GM21528 (cell line): ENCODE data around the gene PLPPR1.

Experiments
- ATAC-seq: cut with Tn5 transposase; IDR thresholded peaks from one replicate; pipeline ENCODE4 v1.9.1; 2021; ENCODE audit warnings: mild to moderate bottlenecking, moderate library complexity; ENCODE audit not compliant: unreplicated experiment, low FRiP score

PLPPR1 gene

DNA sequence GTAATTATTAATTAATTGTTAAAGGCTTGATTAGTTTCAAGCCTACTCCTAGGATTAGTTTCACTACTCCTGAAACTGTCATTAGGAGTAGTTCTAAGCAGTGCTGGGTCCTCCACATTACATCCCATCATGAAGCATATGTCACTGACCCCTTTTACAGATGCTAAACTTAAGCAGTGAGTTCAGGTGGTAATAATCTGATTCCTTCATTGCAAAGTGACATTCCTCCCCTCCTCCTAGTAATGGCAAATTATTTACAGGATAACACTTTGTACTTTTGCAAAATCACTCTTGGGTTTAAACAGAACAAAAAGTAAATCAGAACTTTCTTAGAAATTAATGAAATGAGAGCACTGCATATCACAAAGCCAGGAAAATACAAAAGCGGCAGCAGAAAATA is 303.8 kb downstream of the PLPPR1 start:
- no peak for ATAC-seq

- ATAC-seq = no peak
These were observed 305.0 kb downstream of the PLPPR1 start for GRCh38 chr9:101333490-101333889.

DNA sequence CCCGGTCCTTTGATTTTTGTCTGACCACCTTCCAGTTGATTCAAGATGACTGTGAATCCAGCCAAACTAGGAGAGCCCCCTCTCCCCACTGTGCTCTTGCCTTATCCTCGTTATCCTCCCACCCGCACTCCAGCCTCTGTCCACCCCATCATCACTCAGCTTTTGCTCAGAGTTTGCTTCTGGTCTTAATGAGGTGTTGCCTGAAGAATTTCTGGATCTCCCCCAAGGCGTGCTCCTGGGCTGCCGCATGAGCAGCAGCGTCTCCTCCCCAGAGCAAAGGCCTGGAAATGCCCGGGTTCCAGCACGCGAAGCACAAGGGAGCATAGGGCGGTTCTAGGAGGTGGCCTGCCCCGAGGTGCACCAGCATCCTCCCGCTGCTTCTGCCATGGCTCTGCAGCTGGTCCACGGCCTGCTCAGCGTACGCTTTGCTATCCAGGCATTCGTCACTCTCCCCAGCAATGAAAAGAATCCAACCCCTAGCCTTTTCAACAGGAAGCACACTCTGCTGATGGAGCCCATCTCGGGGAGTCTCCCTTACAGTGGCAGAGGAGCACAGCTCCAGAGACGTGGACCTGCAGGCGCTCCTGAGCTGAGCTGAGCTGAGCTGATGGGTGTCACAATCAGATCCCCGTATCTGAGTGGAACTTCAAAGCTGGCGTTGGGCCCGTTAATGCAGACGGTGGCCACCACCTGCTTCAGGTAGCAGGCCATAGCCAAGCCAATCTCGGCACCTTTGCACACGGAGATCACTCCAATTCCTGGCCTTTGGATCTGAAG is 305.6 kb downstream of the PLPPR1 start:
- no peak for ATAC-seq

DNA sequence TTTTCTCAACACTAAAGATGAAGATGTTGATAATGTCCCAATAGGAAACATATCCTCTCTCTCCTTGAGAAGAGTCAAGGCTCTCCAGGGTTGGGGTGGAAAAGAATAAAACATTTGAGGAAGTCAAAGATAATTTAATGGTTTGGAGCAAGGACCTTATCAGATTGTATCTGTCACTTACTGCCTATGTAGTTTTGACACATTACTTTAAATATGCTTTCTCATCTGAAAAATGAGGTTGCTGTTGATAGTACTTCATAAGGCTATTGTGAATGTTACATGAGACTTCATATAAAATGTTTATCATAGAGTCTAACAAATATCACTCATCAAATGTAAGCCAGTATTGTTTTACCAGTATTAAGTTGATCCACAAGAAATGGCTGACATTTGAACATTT is 307.6 kb downstream of the PLPPR1 start:
- no peak for ATAC-seq

- ATAC-seq = no peak
These were observed 308.7 kb downstream of the PLPPR1 start for GRCh38 chr9:101337237-101337636.

- ATAC-seq = no peak
These were observed 313.4 kb downstream of the PLPPR1 start for GRCh38 chr9:101341958-101342357.

DNA sequence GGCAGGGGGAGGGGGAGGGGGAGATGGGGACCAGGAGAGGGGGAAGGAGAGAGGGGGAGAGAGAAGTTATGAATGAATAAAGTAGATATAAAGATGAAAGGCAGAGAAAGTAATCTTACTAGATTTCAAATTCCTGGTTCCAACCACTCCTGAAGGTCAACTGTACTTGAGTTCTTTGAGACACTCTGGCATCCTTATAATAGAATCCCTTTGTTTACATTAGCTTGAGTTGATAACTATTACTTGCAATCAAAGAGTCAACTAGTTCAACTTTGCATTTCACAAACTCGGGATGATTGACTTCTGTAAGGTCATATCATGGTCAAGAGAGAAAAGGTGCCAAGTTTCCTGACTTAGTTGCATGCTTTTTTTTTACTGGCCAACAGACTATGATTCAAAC is 314.1 kb downstream of the PLPPR1 start:
- ATAC-seq = no peak

GRCh38 chr9:101350285-101350684 is 321.8 kb downstream of the PLPPR1 start:
- ATAC-seq = no peak

DNA sequence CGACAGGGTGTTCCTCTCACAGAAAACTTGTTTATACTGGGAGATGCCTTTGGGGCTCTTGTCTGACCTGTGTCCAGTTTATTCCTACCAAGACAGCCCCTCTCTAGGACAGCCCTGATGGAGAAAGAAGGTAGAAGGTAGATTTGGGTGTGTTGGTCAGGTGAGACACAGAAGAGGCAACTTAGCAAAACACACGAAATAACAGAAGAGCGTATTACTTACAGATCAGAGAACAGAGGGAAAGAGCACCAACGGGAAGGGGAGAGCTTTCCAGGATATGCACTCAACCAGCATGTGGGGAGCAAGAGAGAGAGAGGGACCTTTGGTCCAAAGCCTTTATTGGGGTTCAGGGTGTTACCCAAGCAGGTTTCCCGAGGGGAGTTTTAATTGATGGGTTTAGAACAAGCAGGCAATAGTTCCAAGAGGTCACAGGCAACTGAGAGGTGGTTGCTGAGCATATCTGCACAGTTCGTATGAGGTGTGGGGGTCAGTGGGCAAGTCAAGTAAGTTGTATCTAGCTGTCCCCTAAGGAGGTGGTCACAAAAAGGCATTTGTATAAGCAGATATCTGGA is 324.5 kb downstream of the PLPPR1 start:
- no peak for ATAC-seq

DNA sequence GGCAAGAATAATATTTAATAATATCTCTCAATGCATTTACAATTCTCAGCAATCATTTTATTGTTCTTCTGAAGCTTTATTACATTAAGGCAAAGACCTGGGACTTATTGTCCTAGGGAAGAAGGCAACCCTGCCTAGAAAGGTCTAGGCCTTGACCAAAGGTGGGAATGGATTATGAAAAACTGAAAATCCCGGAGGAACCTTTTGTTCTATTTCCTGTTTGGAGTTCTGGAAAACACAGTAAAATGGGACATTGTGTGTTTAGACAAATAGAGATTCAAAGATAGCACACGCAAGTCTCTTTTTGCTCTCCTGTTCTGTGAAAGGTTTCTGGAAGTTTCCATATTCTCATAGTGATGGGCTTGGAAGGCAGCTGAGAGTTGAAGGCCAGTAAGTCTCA is 325.2 kb downstream of the PLPPR1 start:
- ATAC-seq = no peak

DNA sequence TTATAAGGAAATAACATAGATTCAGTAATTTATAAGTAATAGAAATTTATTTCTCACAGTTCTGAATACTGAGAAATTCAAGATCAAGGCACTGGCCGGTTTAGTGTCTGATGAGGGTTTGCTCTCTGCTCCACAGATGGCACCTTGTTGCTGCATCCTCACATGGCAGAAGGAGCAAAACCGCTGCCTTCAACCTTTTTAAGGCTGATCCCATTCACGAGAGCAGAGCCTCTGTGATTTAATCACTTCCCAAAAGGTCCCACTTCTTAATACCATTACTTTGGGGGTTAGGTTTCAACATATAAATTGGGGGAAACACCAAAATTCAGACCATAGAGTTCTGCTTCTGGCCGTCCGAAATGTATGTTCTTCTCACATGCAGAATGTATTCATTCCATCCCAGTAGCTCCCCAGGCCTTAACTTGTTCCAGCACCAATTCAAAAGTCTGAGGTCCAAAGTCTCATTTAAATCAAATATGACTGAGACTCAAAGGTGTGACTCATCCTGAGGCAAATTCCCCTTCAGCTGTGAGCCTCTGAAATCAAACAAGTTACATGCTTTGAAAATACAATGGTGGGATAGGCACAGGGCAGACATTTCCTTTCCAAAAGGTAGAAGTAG is 325.7 kb downstream of the PLPPR1 start:
- ATAC-seq = no peak

GRCh38 chr9:101354765-101355708 is 326.5 kb downstream of the PLPPR1 start:
- ATAC-seq = no peak

DNA sequence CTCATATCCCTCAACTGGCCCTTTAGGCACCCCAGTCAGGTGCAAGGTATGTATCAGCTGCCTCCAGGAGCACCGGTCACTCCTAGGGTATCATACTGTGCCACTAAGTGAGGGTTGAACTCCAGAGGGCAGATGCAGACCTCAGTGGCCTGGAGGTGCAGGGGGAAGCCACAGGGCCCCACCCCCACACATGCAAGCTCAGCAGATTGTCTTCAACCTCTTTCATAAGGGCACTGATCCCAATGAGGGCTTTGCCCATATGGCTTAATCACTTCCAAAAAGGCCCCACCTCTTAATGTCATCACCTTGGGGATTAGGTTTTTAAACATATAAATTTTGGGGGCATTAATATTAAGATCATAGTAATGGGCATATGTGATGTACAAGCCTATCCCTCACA is 328.1 kb downstream of the PLPPR1 start:
- no peak for ATAC-seq

- ATAC-seq = no peak
These were observed 331.2 kb downstream of the PLPPR1 start for GRCh38 chr9:101359679-101360078.

DNA sequence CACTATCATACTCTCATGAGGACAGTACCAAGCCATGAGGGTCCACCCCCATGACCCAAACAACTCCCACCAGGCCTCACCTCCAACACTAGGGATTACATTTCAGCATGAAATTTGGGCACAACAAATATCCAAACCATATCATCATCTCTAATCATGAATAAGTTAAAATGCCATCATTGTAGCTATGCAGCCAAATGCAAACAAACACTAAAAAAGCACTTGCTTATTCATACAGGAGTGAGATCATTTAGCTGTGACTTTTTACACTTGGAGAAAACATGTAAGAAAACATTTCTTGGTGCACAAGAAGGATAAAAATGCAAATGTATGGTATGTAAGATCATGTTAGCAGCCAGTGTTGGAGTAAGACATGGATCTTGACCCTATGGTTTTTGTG is 332.1 kb downstream of the PLPPR1 start:
- ATAC-seq = no peak

DNA sequence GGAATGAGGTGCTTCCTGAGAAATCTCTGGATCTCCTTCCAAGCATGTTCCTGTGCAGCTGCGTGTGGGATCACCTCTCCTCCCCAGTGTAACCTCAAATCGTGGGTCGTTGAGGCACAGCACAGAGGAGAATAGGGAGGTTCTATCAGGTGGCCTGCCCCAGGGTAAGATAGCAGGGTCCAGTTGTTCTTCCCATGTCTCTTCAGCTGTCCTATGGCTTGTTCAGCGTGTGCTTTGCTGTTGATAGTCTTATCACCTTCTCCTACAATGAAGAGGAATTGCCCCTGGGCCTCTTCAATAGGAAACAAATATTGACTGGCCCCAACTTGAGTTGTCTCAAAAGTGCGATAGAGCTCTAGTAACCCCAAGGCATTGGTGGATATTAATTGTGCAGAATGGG is 333.9 kb downstream of the PLPPR1 start:
- no peak for ATAC-seq

DNA sequence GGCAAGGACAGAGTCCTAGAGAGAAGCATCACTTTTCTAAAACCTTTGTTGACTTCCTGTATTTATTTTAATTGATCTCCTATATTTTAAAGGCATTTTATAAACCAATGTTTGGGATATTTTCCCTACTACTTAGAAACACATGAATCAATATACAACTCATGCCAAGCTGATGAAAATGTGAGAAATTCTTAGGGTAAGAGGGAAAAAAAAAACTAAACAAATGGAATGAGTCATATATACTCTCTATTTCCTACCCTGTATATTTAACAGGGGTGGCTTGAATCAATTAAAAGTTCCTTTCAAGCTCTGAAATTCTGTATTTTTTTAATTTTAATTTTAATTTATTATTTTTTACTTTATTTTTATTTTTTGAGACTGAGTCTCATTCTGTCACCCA is 336.7 kb downstream of the PLPPR1 start:
- ATAC-seq = no peak

GRCh38 chr9:101366038-101366756 is 337.7 kb downstream of the PLPPR1 start:
- no peak for ATAC-seq

DNA sequence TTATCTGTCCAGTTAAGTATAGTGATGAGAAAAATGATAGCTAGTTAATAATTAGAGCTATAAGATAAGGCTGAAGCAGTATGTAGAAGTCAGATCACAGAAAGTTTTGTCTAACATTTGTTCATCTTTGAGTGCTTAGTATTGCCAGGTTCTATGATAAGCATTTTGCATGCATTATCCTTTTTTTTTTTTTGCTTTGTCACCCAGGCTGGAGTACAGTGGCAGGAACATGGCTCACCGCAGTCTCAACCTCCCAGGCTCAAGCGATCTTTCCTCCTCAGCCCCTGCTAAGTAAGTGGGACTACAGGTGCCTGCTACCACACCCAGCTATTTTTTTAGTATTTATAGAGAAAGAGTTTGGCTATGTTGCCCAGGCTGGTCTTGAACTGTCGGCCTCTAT is 338.8 kb downstream of the PLPPR1 start:
- ATAC-seq = no peak

GRCh38 chr9:101369286-101369685 is 340.8 kb downstream of the PLPPR1 start:
- ATAC-seq = no peak
